K562 (cell line): ENCODE results near the gene DNASE2. TPM values are rescaled to one million over a fixed set of nuclear protein-coding genes. Genes with fewer than 3 reads are reported as not detected.
A peak's percentile ranks its signal among the peaks of the same experiment; 100 is the strongest.

ENCODE experiments used
- CBX3 ChIP-seq, 2 experiments: IDR thresholded peaks; 1 replicate in 1 of 2; 2 replicates in 1 of 2; pipeline ENCODE4 v1.6.1; 2012; ENCODE audit warnings: inconsistent platforms in 2 of 2, low read length in 2 of 2, borderline replicate concordance in 1 of 2, control low read depth in 1 of 2
- CSDE1 ChIP-seq, 2 experiments: fragments of 450-650 bp; IDR thresholded peaks; 2 replicates each; pipeline ENCODE4 v1.6.1; 2016; ENCODE audit warnings: mild to moderate bottlenecking in 1 of 2
- EP300 ChIP-seq: IDR thresholded peaks from 2 replicates; pipeline ENCODE4 v1.6.1; 2012; ENCODE audit warnings: low read length, improper control_type of control experiment
- ETV1 ChIP-seq: fragments of 450-650 bp; conservative IDR thresholded peaks from 2 replicates; pipeline ENCODE4 v1.6.1; 2016; ENCODE audit warnings: missing genetic modification characterization, control low read depth, low read depth, missing compliant biosample characterization
- FOXP1 ChIP-seq: sonication (generic); formaldehyde crosslinking; IDR thresholded peaks from 2 replicates; pipeline ENCODE4 v1.8.0; 2022; ENCODE audit warnings: mild to moderate bottlenecking, missing genetic modification reagents
- HCFC1 ChIP-seq: IDR thresholded peaks from 2 replicates; pipeline ENCODE4 v1.6.1; 2012; ENCODE audit warnings: low read depth, low read length, improper control_type of control experiment
- HDAC2 ChIP-seq: fragments of 450-650 bp; IDR thresholded peaks from 2 replicates; pipeline ENCODE4 v1.6.1; 2016; ENCODE audit warnings: mild to moderate bottlenecking
- KDM5B ChIP-seq: fragments of 200-600 bp; sonication (generic); IDR thresholded peaks from 2 replicates; pipeline ENCODE4 v1.6.1; 2012; ENCODE audit warnings: low read depth, mild to moderate bottlenecking, moderate library complexity, low read length, control low read depth, inconsistent platforms; ENCODE audit not compliant: insufficient replicate concordance
- NCOR1 ChIP-seq: fragments of 450-650 bp; IDR thresholded peaks from 2 replicates; pipeline ENCODE4 v1.6.1; 2016; ENCODE audit warnings: mild to moderate bottlenecking, moderate library complexity
- NR3C1 ChIP-seq: sonication (generic); formaldehyde crosslinking; IDR thresholded peaks from 2 replicates; pipeline ENCODE4 v1.8.1; 2022; ENCODE audit warnings: missing genetic modification reagents
- NR4A1 ChIP-seq, 2 experiments: fragments of 250-450 bp in 1 of 2; fragments of 450-650 bp in 1 of 2; sonication (Bioruptor Pico) in 1 of 2; IDR thresholded peaks; 2 replicates each; pipeline versions ENCODE4 v1.4.0 to v1.6.1; 2016 to 2020; ENCODE audit warnings: mild to moderate bottlenecking in 2 of 2, missing compliant biosample characterization in 1 of 2, missing genetic modification characterization in 1 of 2, moderate library complexity in 1 of 2
- NUFIP1 ChIP-seq: fragments of 450-650 bp; IDR thresholded peaks from 2 replicates; pipeline ENCODE4 v1.6.1; 2018; ENCODE audit not compliant: partially characterized antibody
- PCBP2 ChIP-seq: fragments of 200-400 bp; formaldehyde crosslinking; IDR thresholded peaks from 2 replicates; pipeline ENCODE4 v1.6.1; 2018; ENCODE audit warnings: low read length, low read depth, mild to moderate bottlenecking, moderate library complexity; ENCODE audit not compliant: poor library complexity, severe bottlenecking
- PML ChIP-seq: IDR thresholded peaks from 2 replicates; pipeline ENCODE4 v1.6.1; 2012; ENCODE audit warnings: low read length, inconsistent platforms
- RAD51 ChIP-seq: fragments of 450-650 bp; IDR thresholded peaks from 2 replicates; pipeline ENCODE4 v1.7.1; 2016; ENCODE audit warnings: low read depth, mild to moderate bottlenecking, borderline replicate concordance
- SMARCB1 ChIP-seq: IDR thresholded peaks from 2 replicates; pipeline ENCODE4 v1.6.1; 2011; ENCODE audit warnings: improper control_type of control experiment, low read depth; ENCODE audit not compliant: insufficient read length
- SMC3 ChIP-seq: conservative IDR thresholded peaks from 2 replicates; pipeline ENCODE4 v1.6.1; 2011; ENCODE audit warnings: low read depth, low read length, improper control_type of control experiment; ENCODE audit not compliant: insufficient read depth
- SP1 ChIP-seq: sonication (generic); formaldehyde crosslinking; IDR thresholded peaks from 2 replicates; pipeline ENCODE4 v1.8.1; 2022; ENCODE audit warnings: mild to moderate bottlenecking, missing genetic modification reagents
- ZNF121 ChIP-seq: sonication (generic); formaldehyde crosslinking; conservative IDR thresholded peaks from 2 replicates; pipeline ENCODE4 v1.8.0; 2022; ENCODE audit warnings: missing genetic modification reagents
- ZNF253 ChIP-seq: fragments of 250-450 bp; sonication (Bioruptor Pico); conservative IDR thresholded peaks from 2 replicates; pipeline ENCODE4 v1.6.1; 2021; ENCODE audit warnings: mild to moderate bottlenecking
- ZNF584 ChIP-seq: fragments of 200-800 bp; sonication (Bioruptor generic); IDR thresholded peaks from 2 replicates; pipeline ENCODE4 v1.6.1; 2016; ENCODE audit warnings: low read depth, mild to moderate bottlenecking, missing genetic modification characterization, missing compliant biosample characterization
- ZNF707 ChIP-seq: fragments of 250-450 bp; sonication (Bioruptor Pico); conservative IDR thresholded peaks from 2 replicates; pipeline ENCODE4 v1.8.0; 2022; ENCODE audit warnings: inconsistent platforms, mild to moderate bottlenecking, moderate library complexity
- ZNF764 ChIP-seq: fragments of 250-450 bp; sonication (Bioruptor Pico); IDR thresholded peaks from 2 replicates; pipeline ENCODE4 v1.4.0; 2020; ENCODE audit warnings: low read depth, mild to moderate bottlenecking, moderate library complexity
- ZNF778 ChIP-seq: fragments of 450-650 bp; formaldehyde crosslinking; IDR thresholded peaks from 2 replicates; pipeline ENCODE4 v1.4.0; 2020; ENCODE audit warnings: mild to moderate bottlenecking, moderate library complexity
- ZNF780A ChIP-seq: fragments of 250-450 bp; sonication (Bioruptor Pico); IDR thresholded peaks from 2 replicates; pipeline ENCODE4 v1.5.0; 2021; ENCODE audit warnings: mild to moderate bottlenecking
- polyA plus RNA-seq, 8 experiments: library from polyadenylated mRNA; depleted of rRNA in 4 of 8; stranded (reverse) in 5 of 8; unstranded in 3 of 8; fragments of >200 nt; fragmentation: Nextera tagmentation in 2 of 8; fragmentation: Illumina TruSeq in 1 of 8; extraction: Ambion mirVana in 2 of 8; extraction: Trizol in 1 of 8; gene quantifications; 2 replicates each; pipeline versions ENCODE4 v1.2.1 to v1.2.3, GENCODE V29; 2011 to 2014; ENCODE audit warnings: inconsistent platforms in 1 of 8, missing spikeins in 1 of 8
- total RNA-seq, 7 experiments: library from RNA; depleted of rRNA in 6 of 7; stranded (reverse); fragments of >200 nt in 6 of 7; fragmentation: Illumina TruSeq in 2 of 7; extraction: Trizol in 2 of 7; gene quantifications; 2 replicates each; pipeline versions ENCODE4 v1.2.1 to v1.2.3, GENCODE V29; 2011 to 2021; ENCODE audit warnings: low replicate concordance in 1 of 7
- TF ChIP-seq, protein P1 (sequence below): fragments of 250-450 bp; sonication (Bioruptor Pico); IDR thresholded peaks from 2 replicates; pipeline ENCODE4 v1.9.0; 2021; ENCODE audit warnings: mild to moderate bottlenecking
- TF ChIP-seq, protein P2 (sequence below), 2 experiments: fragments of 450-650 bp; conservative IDR thresholded peaks; 2 replicates each; pipeline ENCODE4 v1.6.1; 2017; ENCODE audit warnings: mild to moderate bottlenecking in 2 of 2, moderate library complexity in 2 of 2
- TF ChIP-seq, protein P3 (sequence below): IDR thresholded peaks from 3 replicates; pipeline ENCODE4 v1.6.1; 2011; ENCODE audit warnings: borderline replicate concordance, mild to moderate bottlenecking; ENCODE audit not compliant: insufficient read length, insufficient read depth

The DNASE2 gene
- total and polyA plus RNA-seq, 9 of the 15 experiments (the other 6 are each of a cell fraction or from before 2014, with no cell fraction given), result 4.4 to 27.0 (median 20.2) TPM

DNA sequence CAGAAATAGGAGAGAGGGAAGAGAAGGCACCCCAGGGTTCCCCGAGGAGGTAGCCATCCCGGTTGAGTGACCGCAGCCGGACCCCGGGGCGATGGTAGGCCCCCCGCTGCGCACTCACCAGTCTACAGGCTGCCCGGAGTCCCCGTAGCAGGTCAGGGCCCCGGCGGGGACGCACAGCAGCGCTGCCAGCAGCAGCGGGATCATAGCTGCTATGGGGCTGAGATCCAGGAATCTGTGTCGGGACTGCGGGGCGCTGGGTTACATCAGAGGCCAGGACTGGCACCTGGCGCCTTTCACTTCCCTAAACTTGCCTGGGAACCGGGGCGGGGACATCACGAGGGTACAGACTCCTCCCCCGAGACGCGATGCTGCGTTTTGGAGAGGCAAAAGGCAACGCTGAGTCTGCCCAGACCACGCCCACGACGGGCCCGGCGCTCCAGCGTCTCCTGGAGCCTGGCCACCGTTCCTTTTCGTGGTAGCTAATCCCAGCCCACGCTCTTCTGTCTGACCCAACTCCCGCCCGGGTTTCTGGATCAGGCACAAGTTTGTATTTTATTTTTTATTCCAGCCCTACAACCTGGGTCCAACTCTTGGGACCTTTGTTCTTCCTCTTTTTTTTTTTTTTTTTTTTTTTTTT, at the start of gene DNASE2 (continued):
- TF ChIP-seq CBX3 (IDR thresholded peaks at IDR 0.05; ENCODE audit: borderline replicate concordance in 1 of 2, low read length in 2 of 2), result no peak
- TF ChIP-seq ZNF253, result no peak
- no peak for TF ChIP-seq NUFIP1
- peak; percentile 32 for TF ChIP-seq SP1 (CRISPR knock-in tag)
- no peak for TF ChIP-seq PCBP2
- TF ChIP-seq ZNF707 (CRISPR knock-in tag), result no peak
- no peak for TF ChIP-seq NR3C1 (CRISPR knock-in tag)
- TF ChIP-seq ETV1 (tag), result no peak
- TF ChIP-seq SMC3, result no peak
- TF ChIP-seq CSDE1 (IDR thresholded peaks at IDR 0.05), result no peak
- no peak for TF ChIP-seq ZNF584
- TF ChIP-seq PML, result peak; percentile 33
- TF ChIP-seq ZNF778 (CRISPR knock-in tag), result no peak
- TF ChIP-seq SMARCB1, result no peak
- peak; percentile 56; the same call in 1 of the 2 replicates for TF ChIP-seq RAD51
- TF ChIP-seq NCOR1, result 0 out of 2 replicates have a peak, but pooled peaks have one; percentile 8
- TF ChIP-seq, protein P1, sequence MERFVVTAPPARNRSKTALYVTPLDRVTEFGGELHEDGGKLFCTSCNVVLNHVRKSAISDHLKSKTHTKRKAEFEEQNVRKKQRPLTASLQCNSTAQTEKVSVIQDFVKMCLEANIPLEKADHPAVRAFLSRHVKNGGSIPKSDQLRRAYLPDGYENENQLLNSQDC (CRISPR knock-in tag), result no peak
- TF ChIP-seq HCFC1, result no peak
- peak; percentile 64; the same call in 1 of the 2 replicates for TF ChIP-seq FOXP1
- TF ChIP-seq KDM5B, result peak; percentile 75
- no peak for TF ChIP-seq NR4A1 (CRISPR knock-in tag; IDR thresholded peaks at IDR 0.05)
- no peak for TF ChIP-seq NR4A1 (tag; IDR thresholded peaks at IDR 0.05)
- TF ChIP-seq, protein P2, sequence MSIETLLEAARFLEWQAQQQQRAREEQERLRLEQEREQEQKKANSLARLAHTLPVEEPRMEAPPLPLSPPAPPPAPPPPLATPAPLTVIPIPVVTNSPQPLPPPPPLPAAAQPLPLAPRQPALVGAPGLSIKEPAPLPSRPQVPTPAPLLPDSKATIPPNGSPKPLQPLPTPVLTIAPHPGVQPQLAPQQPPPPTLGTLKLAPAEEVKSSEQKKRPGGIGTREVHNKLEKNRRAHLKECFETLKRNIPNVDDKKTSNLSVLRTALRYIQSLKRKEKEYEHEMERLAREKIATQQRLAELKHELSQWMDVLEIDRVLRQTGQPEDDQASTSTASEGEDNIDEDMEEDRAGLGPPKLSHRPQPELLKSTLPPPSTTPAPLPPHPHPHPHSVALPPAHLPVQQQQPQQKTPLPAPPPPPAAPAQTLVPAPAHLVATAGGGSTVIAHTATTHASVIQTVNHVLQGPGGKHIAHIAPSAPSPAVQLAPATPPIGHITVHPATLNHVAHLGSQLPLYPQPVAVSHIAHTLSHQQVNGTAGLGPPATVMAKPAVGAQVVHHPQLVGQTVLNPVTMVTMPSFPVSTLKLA (conservative IDR thresholded peaks at IDR 0.05), result peak; percentile 77 to 82
- no peak for TF ChIP-seq ZNF121 (CRISPR knock-in tag)
- TF ChIP-seq ZNF764 (CRISPR knock-in tag), result no peak
- TF ChIP-seq, protein P3, sequence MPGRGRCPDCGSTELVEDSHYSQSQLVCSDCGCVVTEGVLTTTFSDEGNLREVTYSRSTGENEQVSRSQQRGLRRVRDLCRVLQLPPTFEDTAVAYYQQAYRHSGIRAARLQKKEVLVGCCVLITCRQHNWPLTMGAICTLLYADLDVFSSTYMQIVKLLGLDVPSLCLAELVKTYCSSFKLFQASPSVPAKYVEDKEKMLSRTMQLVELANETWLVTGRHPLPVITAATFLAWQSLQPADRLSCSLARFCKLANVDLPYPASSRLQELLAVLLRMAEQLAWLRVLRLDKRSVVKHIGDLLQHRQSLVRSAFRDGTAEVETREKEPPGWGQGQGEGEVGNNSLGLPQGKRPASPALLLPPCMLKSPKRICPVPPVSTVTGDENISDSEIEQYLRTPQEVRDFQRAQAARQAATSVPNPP, result no peak
- 0 out of 2 replicates have a peak, but pooled peaks have one; percentile 34 for TF ChIP-seq EP300
- TF ChIP-seq ZNF780A (CRISPR knock-in tag), result no peak
- TF ChIP-seq HDAC2, result peak; percentile 57; the same call in 1 of the 2 replicates
